GM19239 (cell line): ENCODE results near the gene FBP1.
"Not testable (repeated sequence)": the region's sequence is repeated elsewhere in the genome, so short reads cannot be mapped to it uniquely, and the experiment has no call there.

Experiments used
- DNase-seq: peaks from one replicate; pipeline ENCODE4 v3.0.0; 2011; ENCODE audit warnings: low spot score; ENCODE audit not compliant: insufficient read length
- FAIRE-seq: peaks from 2 replicates; lab custom pipeline; 2011; peaks lifted over from hg19 to GRCh38; lab: Jason Lieb, UNC

The FBP1 gene

GRCh38 chr9:94586316-94586715 is 53.0 kb downstream of the FBP1 start:
- no peak for FAIRE-seq
- no peak for DNase-seq

- DNase-seq (no peak), FAIRE-seq (no peak)
Observed at GRCh38 chr9:94584555-94584954, 54.8 kb downstream of the FBP1 start.

GRCh38 chr9:94581728-94582127 is 57.6 kb downstream of the FBP1 start:
- no peak for DNase-seq
- no peak for FAIRE-seq

- peak; percentile 4 for FAIRE-seq
Observed at GRCh38 chr9:94577571-94577970, 61.7 kb downstream of the FBP1 start.

GRCh38 chr9:94577036-94577435 is 62.3 kb downstream of the FBP1 start:
- peak; percentile 54 for FAIRE-seq
- DNase-seq, result no peak

More at GRCh38 chr9:94577571-94577970, 61.7 kb downstream of the FBP1 start:
- DNase-seq, result no peak

- DNase-seq (no peak), FAIRE-seq (no peak)
Observed at GRCh38 chr9:94576131-94576530, 63.2 kb downstream of the FBP1 start.

- no peak for DNase-seq
Observed at GRCh38 chr9:94568972-94569712, 70.2 kb downstream of the FBP1 start.

GRCh38 chr9:94568250-94568889 is 70.9 kb downstream of the FBP1 start:
- no peak for DNase-seq
- no peak for FAIRE-seq

More at GRCh38 chr9:94568972-94569712, 70.2 kb downstream of the FBP1 start:
- FAIRE-seq, result no peak

- DNase-seq (no peak), FAIRE-seq (no peak)
Observed at GRCh38 chr9:94567271-94567670, 72.0 kb downstream of the FBP1 start.

GRCh38 chr9:94566550-94566949 is 72.8 kb downstream of the FBP1 start:
- FAIRE-seq, result no peak
- DNase-seq, result no peak

GRCh38 chr9:94564279-94564678 is 75.0 kb downstream of the FBP1 start:
- not testable (repeated sequence) for DNase-seq, FAIRE-seq

GRCh38 chr9:94563548-94563947 is 75.8 kb downstream of the FBP1 start:
- FAIRE-seq, result no peak
- DNase-seq, result no peak

- FAIRE-seq (no peak), DNase-seq (no peak)
Observed at GRCh38 chr9:94560237-94560636, 79.1 kb downstream of the FBP1 start.

GRCh38 chr9:94557376-94557775 is 81.9 kb downstream of the FBP1 start:
- FAIRE-seq, result no peak
- DNase-seq, result no peak

- DNase-seq, result no peak
Observed at GRCh38 chr9:94554439-94555331, 84.6 kb downstream of the FBP1 start, which contains the start of gene PCAT7. TSS of gene PCAT7 (plus strand) at chr9:94555083.

GRCh38 chr9:94554078-94554438 is 85.3 kb downstream of the FBP1 start:
- DNase-seq (no peak), FAIRE-seq (no peak)

More at GRCh38 chr9:94554439-94555331, 84.6 kb downstream of the FBP1 start, which contains the start of gene PCAT7:
- no peak for FAIRE-seq
